Erythroblast (primary cell): Measurements from ENCODE around the gene IL1RAPL1.

Experiments used
- DNase-seq, 2 experiments: peaks; one replicate each; lab custom pipeline; 2025; lab: John Stamatoyannopoulos, UW
- GATA1 ChIP-seq: IDR thresholded peaks from 2 replicates; pipeline ENCODE4 v1.6.1; 2011; ENCODE audit warnings: low read depth, mild to moderate bottlenecking, control low read depth, low read length, moderate library complexity
- POLR2A ChIP-seq: IDR thresholded peaks from 2 replicates; pipeline ENCODE4 v1.6.1; 2011; ENCODE audit warnings: mild to moderate bottlenecking, low read length

The IL1RAPL1 gene

GRCh38 chrX:29471829-29472228 lies 884.6 kb downstream of the IL1RAPL1 start:
- DNase-seq = no peak
- TF ChIP-seq GATA1 (no peak), POLR2A (no peak)

- TF ChIP-seq GATA1 (no peak), POLR2A (no peak)
- DNase-seq = no peak
Measured at GRCh38 chrX:29477878-29478277, 890.6 kb downstream of the IL1RAPL1 start.

GRCh38 chrX:29478336-29479069 lies 891.3 kb downstream of the IL1RAPL1 start:
- DNase-seq = peak; percentile 0 to 13
- TF ChIP-seq POLR2A (no peak), GATA1 (no peak)

- DNase-seq = no peak
- TF ChIP-seq GATA1 (no peak), POLR2A (no peak)
Measured at GRCh38 chrX:29487214-29487613, 900.0 kb downstream of the IL1RAPL1 start.

GRCh38 chrX:29487714-29488113 lies 900.5 kb downstream of the IL1RAPL1 start:
- TF ChIP-seq POLR2A (no peak), GATA1 (no peak)
- no peak for DNase-seq

GRCh38 chrX:29488919-29489318 lies 901.7 kb downstream of the IL1RAPL1 start:
- DNase-seq = no peak

GRCh38 chrX:29490606-29491005 lies 903.4 kb downstream of the IL1RAPL1 start:
- DNase-seq = no peak
- TF ChIP-seq GATA1 (no peak), POLR2A (no peak)

More at GRCh38 chrX:29488919-29489318, 901.7 kb downstream of the IL1RAPL1 start:
- TF ChIP-seq GATA1 (no peak), POLR2A (no peak)

GRCh38 chrX:29491659-29492058 lies 904.4 kb downstream of the IL1RAPL1 start:
- DNase-seq = no peak
- TF ChIP-seq GATA1 (no peak), POLR2A (no peak)

GRCh38 chrX:29496636-29497180 lies 909.5 kb downstream of the IL1RAPL1 start:
- TF ChIP-seq POLR2A (no peak), GATA1 (no peak)
- DNase-seq = no peak

GRCh38 chrX:29506729-29507128 lies 919.5 kb downstream of the IL1RAPL1 start:
- no peak for DNase-seq
- TF ChIP-seq POLR2A (no peak), GATA1 (no peak)

GRCh38 chrX:29518100-29518499 lies 930.9 kb downstream of the IL1RAPL1 start:
- no peak for DNase-seq
- TF ChIP-seq GATA1 = no peak
- no peak for TF ChIP-seq POLR2A

GRCh38 chrX:29528281-29528680 lies 941.0 kb downstream of the IL1RAPL1 start:
- TF ChIP-seq GATA1 (no peak), POLR2A (no peak)
- DNase-seq = no peak

GRCh38 chrX:29530501-29530900 lies 943.3 kb downstream of the IL1RAPL1 start:
- DNase-seq = no peak

GRCh38 chrX:29531336-29531735 lies 944.1 kb downstream of the IL1RAPL1 start:
- no peak for DNase-seq
- TF ChIP-seq POLR2A = no peak
- no peak for TF ChIP-seq GATA1

More at GRCh38 chrX:29530501-29530900, 943.3 kb downstream of the IL1RAPL1 start:
- TF ChIP-seq GATA1 = no peak
- TF ChIP-seq POLR2A = no peak
